ENCODE measurements around the gene LTB. TPM values are rescaled to one million over a fixed set of nuclear protein-coding genes. Genes with fewer than 3 reads are reported as not detected.

The LTB gene
- total and polyA plus RNA-seq, 9 of the 15 experiments (the other 6 are each of a cell fraction or from before 2014, with no cell fraction given) = 0.07 to 0.51 TPM; not detected in 7

DNA sequence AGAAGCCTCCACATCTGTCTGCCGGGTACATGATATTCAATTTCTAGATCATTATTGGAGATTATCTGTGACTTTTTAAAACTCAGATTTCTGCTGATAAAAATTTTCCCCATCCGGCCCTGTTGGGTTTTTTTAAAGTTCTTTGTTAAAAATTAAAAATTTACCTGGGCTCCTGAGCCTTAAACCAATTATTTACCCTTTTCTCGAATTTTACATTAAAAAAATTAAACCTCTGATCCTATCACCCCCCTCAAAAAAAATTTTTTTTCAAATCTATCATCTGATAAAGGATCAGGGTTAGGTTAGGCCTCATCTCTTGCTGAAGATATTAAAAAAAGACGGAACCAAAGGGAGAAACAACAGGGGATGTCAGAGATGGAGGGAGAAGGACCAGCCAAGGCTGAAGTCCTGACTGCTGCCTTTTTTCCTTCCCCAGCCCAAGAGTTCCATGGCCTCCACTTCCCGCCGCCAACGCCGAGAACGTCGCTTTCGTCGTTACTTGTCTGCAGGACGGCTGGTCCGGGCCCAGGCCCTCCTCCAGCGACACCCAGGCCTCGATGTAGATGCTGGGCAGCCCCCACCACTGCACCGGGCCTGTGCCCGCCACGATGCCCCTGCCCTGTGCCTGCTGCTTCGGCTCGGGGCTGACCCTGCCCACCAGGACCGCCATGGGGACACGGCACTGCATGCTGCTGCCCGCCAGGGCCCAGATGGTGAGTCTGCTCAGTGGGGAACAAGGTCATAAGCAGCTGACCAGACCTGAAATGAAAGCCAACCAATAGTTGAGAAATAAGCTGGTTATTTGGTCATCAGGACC is 34.3 kb downstream of the LTB start (continued):
- TF ChIP-seq TCF15 (CRISPR knock-in tag; IDR thresholded peaks at IDR 0.05) (0 out of 2 replicates have a peak, but pooled peaks have one; percentile 17), CHCHD3 (CRISPR knock-in tag; IDR thresholded peaks at IDR 0.05) (no peak), MAFG (tag; conservative IDR thresholded peaks at IDR 0.05) (no peak), TBP (optimal IDR thresholded peaks at IDR 0.05; ENCODE audit: low read depth, low read length) (no peak), POLR2H (tag; IDR thresholded peaks at IDR 0.05; ENCODE audit: low read depth) (peak; percentile 89), ILF3 (IDR thresholded peaks at IDR 0.05; ENCODE audit: borderline replicate concordance) (no peak), LEF1 (IDR thresholded peaks at IDR 0.05) (no peak; the same call in 1 of the 2 replicates), RREB1 (CRISPR knock-in tag; IDR thresholded peaks at IDR 0.05) (0 out of 2 replicates have a peak, but pooled peaks have one; percentile 65), NR2C2 (CRISPR knock-in tag; IDR thresholded peaks at IDR 0.05) (peak; percentile 59; the same call in 1 of the 2 replicates), NR2C2 (tag; IDR thresholded peaks at IDR 0.05) (peak; percentile 83; the same call in 1 of the 2 replicates), XRCC4 (IDR thresholded peaks at IDR 0.05; ENCODE audit: extremely low read depth, insufficient read depth, insufficient read length) (no peak), SIRT6 (IDR thresholded peaks at IDR 0.05; ENCODE audit: low read depth, low read length) (no peak)
- TF ChIP-seq, protein P1, sequence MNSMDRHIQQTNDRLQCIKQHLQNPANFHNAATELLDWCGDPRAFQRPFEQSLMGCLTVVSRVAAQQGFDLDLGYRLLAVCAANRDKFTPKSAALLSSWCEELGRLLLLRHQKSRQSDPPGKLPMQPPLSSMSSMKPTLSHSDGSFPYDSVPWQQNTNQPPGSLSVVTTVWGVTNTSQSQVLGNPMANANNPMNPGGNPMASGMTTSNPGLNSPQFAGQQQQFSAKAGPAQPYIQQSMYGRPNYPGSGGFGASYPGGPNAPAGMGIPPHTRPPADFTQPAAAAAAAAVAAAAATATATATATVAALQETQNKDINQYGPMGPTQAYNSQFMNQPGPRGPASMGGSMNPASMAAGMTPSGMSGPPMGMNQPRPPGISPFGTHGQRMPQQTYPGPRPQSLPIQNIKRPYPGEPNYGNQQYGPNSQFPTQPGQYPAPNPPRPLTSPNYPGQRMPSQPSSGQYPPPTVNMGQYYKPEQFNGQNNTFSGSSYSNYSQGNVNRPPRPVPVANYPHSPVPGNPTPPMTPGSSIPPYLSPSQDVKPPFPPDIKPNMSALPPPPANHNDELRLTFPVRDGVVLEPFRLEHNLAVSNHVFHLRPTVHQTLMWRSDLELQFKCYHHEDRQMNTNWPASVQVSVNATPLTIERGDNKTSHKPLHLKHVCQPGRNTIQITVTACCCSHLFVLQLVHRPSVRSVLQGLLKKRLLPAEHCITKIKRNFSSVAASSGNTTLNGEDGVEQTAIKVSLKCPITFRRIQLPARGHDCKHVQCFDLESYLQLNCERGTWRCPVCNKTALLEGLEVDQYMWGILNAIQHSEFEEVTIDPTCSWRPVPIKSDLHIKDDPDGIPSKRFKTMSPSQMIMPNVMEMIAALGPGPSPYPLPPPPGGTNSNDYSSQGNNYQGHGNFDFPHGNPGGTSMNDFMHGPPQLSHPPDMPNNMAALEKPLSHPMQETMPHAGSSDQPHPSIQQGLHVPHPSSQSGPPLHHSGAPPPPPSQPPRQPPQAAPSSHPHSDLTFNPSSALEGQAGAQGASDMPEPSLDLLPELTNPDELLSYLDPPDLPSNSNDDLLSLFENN (IDR thresholded peaks at IDR 0.05; ENCODE audit: low read depth in 2 of 2, low read length in 2 of 2) = no peak
- TF ChIP-seq, protein P2, sequence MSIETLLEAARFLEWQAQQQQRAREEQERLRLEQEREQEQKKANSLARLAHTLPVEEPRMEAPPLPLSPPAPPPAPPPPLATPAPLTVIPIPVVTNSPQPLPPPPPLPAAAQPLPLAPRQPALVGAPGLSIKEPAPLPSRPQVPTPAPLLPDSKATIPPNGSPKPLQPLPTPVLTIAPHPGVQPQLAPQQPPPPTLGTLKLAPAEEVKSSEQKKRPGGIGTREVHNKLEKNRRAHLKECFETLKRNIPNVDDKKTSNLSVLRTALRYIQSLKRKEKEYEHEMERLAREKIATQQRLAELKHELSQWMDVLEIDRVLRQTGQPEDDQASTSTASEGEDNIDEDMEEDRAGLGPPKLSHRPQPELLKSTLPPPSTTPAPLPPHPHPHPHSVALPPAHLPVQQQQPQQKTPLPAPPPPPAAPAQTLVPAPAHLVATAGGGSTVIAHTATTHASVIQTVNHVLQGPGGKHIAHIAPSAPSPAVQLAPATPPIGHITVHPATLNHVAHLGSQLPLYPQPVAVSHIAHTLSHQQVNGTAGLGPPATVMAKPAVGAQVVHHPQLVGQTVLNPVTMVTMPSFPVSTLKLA (conservative IDR thresholded peaks at IDR 0.05) = 0 out of 4 replicates have a peak, but pooled peaks of 1 of the 2 experiments have one; percentile 12

Measured in K562 (cell line).